ENCODE data around the gene SEC14L1.

The SEC14L1 gene

GRCh38 chr17:77191244-77191643 lies 50.5 kb downstream of the SEC14L1 start:
- ATAC-seq (ENCODE audit: low read depth) (no peak), DNase-seq (ENCODE audit: low spot score in 2 of 2) (no peak)
- Mint-ChIP-seq H3K36me3 (peaks cover 42% of the 10 kb centered on the region), H3K4me3 (no peak overlapping the region), H3K27me3 (no peaks in the 10 kb centered on the region), H3K4me1 (peaks cover 17% of the 10 kb centered on the region), H3K9me3 (no peaks in the 10 kb centered on the region), H3K27ac (no peak overlapping the region)

GRCh38 chr17:77193653-77194052 lies 52.9 kb downstream of the SEC14L1 start:
- Mint-ChIP-seq H3K9me3 (no peaks in the 10 kb centered on the region), H3K4me3 (no peak overlapping the region), H3K4me1 (peaks cover 10% of the 10 kb centered on the region), H3K27ac (no peak overlapping the region), H3K27me3 (no peaks in the 10 kb centered on the region), H3K36me3 (peaks cover 50% of the 10 kb centered on the region)
- DNase-seq (ENCODE audit: low spot score in 2 of 2) = no peak
- no peak for ATAC-seq (ENCODE audit: low read depth)

- ATAC-seq (ENCODE audit: low read depth) = no peak
- no peaks in the 10 kb centered on the region for H3K9me3 Mint-ChIP-seq
- DNase-seq (ENCODE audit: low spot score in 2 of 2) = no peak
- H3K36me3 Mint-ChIP-seq = peaks cover 50% of the 10 kb centered on the region
- no peak overlapping the region for H3K27ac Mint-ChIP-seq
- peaks cover 5% of the 10 kb centered on the region for H3K4me1 Mint-ChIP-seq
- H3K4me3 Mint-ChIP-seq = no peak overlapping the region
- H3K27me3 Mint-ChIP-seq = no peaks in the 10 kb centered on the region
Observed at GRCh38 chr17:77194179-77194578, 53.4 kb downstream of the SEC14L1 start.

GRCh38 chr17:77196251-77196650 lies 55.5 kb downstream of the SEC14L1 start:
- Mint-ChIP-seq H3K4me3 (no peak overlapping the region), H3K4me1 (no peaks in the 10 kb centered on the region), H3K27ac (no peak overlapping the region), H3K9me3 (no peaks in the 10 kb centered on the region), H3K27me3 (no peaks in the 10 kb centered on the region), H3K36me3 (peaks cover 55% of the 10 kb centered on the region)
- DNase-seq (ENCODE audit: low spot score in 2 of 2) (no peak), ATAC-seq (ENCODE audit: low read depth) (no peak)

GRCh38 chr17:77197115-77197514 lies 56.3 kb downstream of the SEC14L1 start:
- Mint-ChIP-seq H3K9me3 (no peaks in the 10 kb centered on the region), H3K27me3 (no peaks in the 10 kb centered on the region), H3K36me3 (peaks cover 57% of the 10 kb centered on the region), H3K4me3 (no peak overlapping the region), H3K4me1 (no peaks in the 10 kb centered on the region), H3K27ac (no peak overlapping the region)
- DNase-seq (ENCODE audit: low spot score in 2 of 2) (no peak), ATAC-seq (ENCODE audit: low read depth) (no peak)

GRCh38 chr17:77200711-77201110 lies 59.9 kb downstream of the SEC14L1 start:
- no peaks in the 10 kb centered on the region for H3K27me3 Mint-ChIP-seq
- ATAC-seq (ENCODE audit: low read depth) = no peak
- H3K4me1 Mint-ChIP-seq = peaks cover under 1% of the 10 kb centered on the region
- peaks cover 48% of the 10 kb centered on the region for H3K36me3 Mint-ChIP-seq
- H3K27ac Mint-ChIP-seq = no peak overlapping the region
- no peak overlapping the region for H3K4me3 Mint-ChIP-seq
- no peaks in the 10 kb centered on the region for H3K9me3 Mint-ChIP-seq
- DNase-seq (ENCODE audit: low spot score in 2 of 2) = no peak

GRCh38 chr17:77203436-77203835 lies 62.7 kb downstream of the SEC14L1 start:
- no peaks in the 10 kb centered on the region for H3K9me3 Mint-ChIP-seq
- H3K4me1 Mint-ChIP-seq = peaks cover 3% of the 10 kb centered on the region
- peaks cover 56% of the 10 kb centered on the region for H3K36me3 Mint-ChIP-seq
- ATAC-seq (ENCODE audit: low read depth) (no peak), DNase-seq (ENCODE audit: low spot score in 2 of 2) (no peak)
- no peak overlapping the region for H3K27ac Mint-ChIP-seq
- no peaks in the 10 kb centered on the region for H3K27me3 Mint-ChIP-seq
- no peak overlapping the region for H3K4me3 Mint-ChIP-seq

GRCh38 chr17:77203846-77204245 lies 63.1 kb downstream of the SEC14L1 start:
- H3K27ac Mint-ChIP-seq = no peak overlapping the region
- H3K36me3 Mint-ChIP-seq = peaks cover 57% of the 10 kb centered on the region
- DNase-seq (ENCODE audit: low spot score in 2 of 2) = no peak
- no peaks in the 10 kb centered on the region for H3K27me3 Mint-ChIP-seq
- H3K9me3 Mint-ChIP-seq = no peaks in the 10 kb centered on the region
- H3K4me3 Mint-ChIP-seq = no peak overlapping the region
- ATAC-seq (ENCODE audit: low read depth) = no peak
- H3K4me1 Mint-ChIP-seq = peaks cover 3% of the 10 kb centered on the region

GRCh38 chr17:77204536-77204935 lies 63.8 kb downstream of the SEC14L1 start:
- Mint-ChIP-seq H3K27me3 (no peaks in the 10 kb centered on the region), H3K27ac (no peak overlapping the region), H3K4me1 (peaks cover 3% of the 10 kb centered on the region), H3K9me3 (no peaks in the 10 kb centered on the region), H3K36me3 (peaks cover 61% of the 10 kb centered on the region), H3K4me3 (no peak overlapping the region)
- no peak for ATAC-seq (ENCODE audit: low read depth)
- no peak for DNase-seq (ENCODE audit: low spot score in 2 of 2)

- DNase-seq (ENCODE audit: low spot score in 2 of 2) (no peak), ATAC-seq (ENCODE audit: low read depth) (peak; percentile 47)
- Mint-ChIP-seq H3K4me3 (no peak overlapping the region), H3K9me3 (no peaks in the 10 kb centered on the region), H3K27ac (peak overlapping the region; percentile 31), H3K27me3 (no peaks in the 10 kb centered on the region), H3K4me1 (peaks cover 9% of the 10 kb centered on the region), H3K36me3 (peaks cover 65% of the 10 kb centered on the region)
Observed at GRCh38 chr17:77205396-77206125, 64.8 kb downstream of the SEC14L1 start.

GRCh38 chr17:77206158-77206956 lies 65.6 kb downstream of the SEC14L1 start:
- Mint-ChIP-seq H3K36me3 (peaks cover 66% of the 10 kb centered on the region), H3K9me3 (no peaks in the 10 kb centered on the region), H3K4me1 (peaks cover 13% of the 10 kb centered on the region), H3K4me3 (no peak overlapping the region), H3K27me3 (no peaks in the 10 kb centered on the region), H3K27ac (no peak overlapping the region)
- DNase-seq (ENCODE audit: low spot score in 2 of 2) = no peak
- no peak for ATAC-seq (ENCODE audit: low read depth)

GRCh38 chr17:77207689-77208216 lies 67.0 kb downstream of the SEC14L1 start:
- no peaks in the 10 kb centered on the region for H3K27me3 Mint-ChIP-seq
- no peak overlapping the region for H3K27ac Mint-ChIP-seq
- peaks cover 26% of the 10 kb centered on the region for H3K4me1 Mint-ChIP-seq
- no peaks in the 10 kb centered on the region for H3K9me3 Mint-ChIP-seq
- no peak for DNase-seq (ENCODE audit: low spot score in 2 of 2)
- ATAC-seq (ENCODE audit: low read depth) = no peak
- peaks cover 68% of the 10 kb centered on the region for H3K36me3 Mint-ChIP-seq
- H3K4me3 Mint-ChIP-seq = no peak overlapping the region

GRCh38 chr17:77208217-77208808 lies 67.5 kb downstream of the SEC14L1 start:
- peaks cover 72% of the 10 kb centered on the region for H3K36me3 Mint-ChIP-seq
- no peak for ATAC-seq (ENCODE audit: low read depth)
- no peaks in the 10 kb centered on the region for H3K9me3 Mint-ChIP-seq
- DNase-seq (ENCODE audit: low spot score in 2 of 2) = no peak
- peaks cover 26% of the 10 kb centered on the region for H3K4me1 Mint-ChIP-seq
- H3K4me3 Mint-ChIP-seq = no peak overlapping the region
- H3K27ac Mint-ChIP-seq = no peak overlapping the region
- H3K27me3 Mint-ChIP-seq = no peaks in the 10 kb centered on the region

GRCh38 chr17:77208856-77209255 lies 68.1 kb downstream of the SEC14L1 start:
- H3K4me1 Mint-ChIP-seq = peaks cover 26% of the 10 kb centered on the region
- no peak for DNase-seq (ENCODE audit: low spot score in 2 of 2)

More at GRCh38 chr17:77208856-77209255, 68.1 kb downstream of the SEC14L1 start:
- Mint-ChIP-seq H3K4me3 (no peak overlapping the region), H3K27me3 (no peaks in the 10 kb centered on the region), H3K36me3 (peaks cover 70% of the 10 kb centered on the region), H3K27ac (no peak overlapping the region), H3K9me3 (no peaks in the 10 kb centered on the region)
- no peak for ATAC-seq (ENCODE audit: low read depth)

All from memory B cell (primary cell).